Activated naive CD4-positive, alpha-beta T cell treated with anti-CD3 and anti-CD28 coated beads, Interleukin-2, amount 50 U/mL, for 72 hours (primary cell): Measurements from ENCODE around the gene SATL1. TPM values are rescaled to one million over a fixed set of nuclear protein-coding genes. Genes with fewer than 3 reads are reported as not detected.

Experiments used
- total RNA-seq, 2 donors: library from RNA; stranded (reverse); gene quantifications; one replicate each; pipeline ENCODE4 v1.2.3, GENCODE V29; 2022

SATL1 gene
- total RNA-seq, 2 donors from 2014 or later = not detected

Other genes with a start within 250 kb of the SATL1 start
- 10 to 100 TPM; 17.1 to 21.2 TPM for gene APOOL, start 239.9 kb downstream of the SATL1 start, total RNA-seq
- under 1 TPM; 0.14 to 0.45 TPM for gene ZNF711, start 212 bp upstream of the SATL1 start, total RNA-seq
- under 1 TPM in 1 of 2 donors, not detected in 1; 0.09 TPM for gene POF1B, start 135.9 kb upstream of the SATL1 start, total RNA-seq